Keratinocyte (primary cell): Measurements from ENCODE around the gene OXNAD1. TPM values are rescaled to one million over a fixed set of nuclear protein-coding genes. Genes with fewer than 3 reads are reported as not detected.

Source experiments
- DNase-seq: peaks from one replicate; pipeline ENCODE4 v3.0.0-alpha.2; 2011; ENCODE audit warnings: low read depth, missing footprints, low spot score
- FAIRE-seq: peaks from 2 replicates; lab custom pipeline; 2011; peaks lifted over from hg19 to GRCh38; lab: Jason Lieb, UNC
- H2AFZ ChIP-seq: 2 replicates; pipeline ENCODE4 v1.6.0; 2012; ENCODE audit warnings: low read length, control low read depth, inconsistent platforms; ENCODE audit not compliant: control insufficient read depth
- H3K27ac ChIP-seq: 2 replicates; pipeline ENCODE4 v1.5.1; 2011; ENCODE audit warnings: low read length; ENCODE audit not compliant: control insufficient read depth, insufficient read depth
- H3K27me3 ChIP-seq: 3 replicates; pipeline ENCODE4 v1.6.0; 2011; ENCODE audit warnings: low read length; ENCODE audit not compliant: control insufficient read depth, insufficient read depth; ENCODE audit errors: extremely low read depth
- H3K36me3 ChIP-seq, 2 experiments: 2 replicates in 1 of 2; 3 replicates in 1 of 2; pipeline ENCODE4 v1.5.1; 2011; ENCODE audit warnings: low read length in 2 of 2, mild to moderate bottlenecking in 1 of 2; ENCODE audit not compliant: control insufficient read depth in 2 of 2, insufficient read depth in 2 of 2; ENCODE audit errors: extremely low read depth in 1 of 2
- H3K4me1 ChIP-seq: 3 replicates; pipeline ENCODE4 v1.5.1; 2011; ENCODE audit warnings: low read length; ENCODE audit not compliant: control insufficient read depth, insufficient read depth; ENCODE audit errors: extremely low read depth
- H3K4me2 ChIP-seq: 3 replicates; pipeline ENCODE4 v1.6.0; 2011; ENCODE audit warnings: low read depth, low read length; ENCODE audit not compliant: control insufficient read depth, insufficient read depth; ENCODE audit errors: extremely low read depth
- H3K4me3 ChIP-seq, 3 experiments: fragments of 200-600 bp in 1 of 3; sonication (generic) in 1 of 3; 2 replicates in 2 of 3; 3 replicates in 1 of 3; pipeline ENCODE4 v1.5.1; 2011 to 2016; ENCODE audit warnings: low read length in 3 of 3, mild to moderate bottlenecking in 3 of 3, control low read depth in 2 of 3, inconsistent platforms in 1 of 3, low read depth in 1 of 3, mixed read lengths in 1 of 3, mixed run types in 1 of 3, moderate library complexity in 1 of 3; ENCODE audit not compliant: control insufficient read depth in 2 of 3, insufficient read depth in 2 of 3; ENCODE audit errors: extremely low read depth in 1 of 3
- H3K79me2 ChIP-seq: 2 replicates; pipeline ENCODE4 v1.6.0; 2012; ENCODE audit warnings: low read length; ENCODE audit not compliant: control insufficient read depth, insufficient read depth
- H3K9ac ChIP-seq: 3 replicates; pipeline ENCODE4 v1.6.0; 2011; ENCODE audit warnings: low read length; ENCODE audit not compliant: control insufficient read depth, insufficient read depth; ENCODE audit errors: extremely low read depth
- H3K9me1 ChIP-seq: 3 replicates; pipeline ENCODE4 v1.6.0; 2011; ENCODE audit warnings: low read length; ENCODE audit not compliant: control insufficient read depth, insufficient read depth; ENCODE audit errors: extremely low read depth
- H3K9me3 ChIP-seq: 2 replicates; pipeline ENCODE4 v1.5.1; 2012; ENCODE audit warnings: low read depth, low read length; ENCODE audit not compliant: control insufficient read depth
- H4K20me1 ChIP-seq: 3 replicates; pipeline ENCODE4 v1.6.0; 2011; ENCODE audit warnings: low read length; ENCODE audit not compliant: control insufficient read depth, insufficient read depth; ENCODE audit errors: extremely low read depth
- CTCF ChIP-seq, 3 experiments: IDR thresholded peaks in 1 of 3; conservative IDR thresholded peaks in 1 of 3; optimal IDR thresholded peaks in 1 of 3; 2 replicates in 2 of 3; 3 replicates in 1 of 3; pipeline versions ENCODE3 to v1.5.1; 2011; ENCODE audit warnings: low read length in 3 of 3, mild to moderate bottlenecking in 3 of 3, moderate library complexity in 2 of 3, control low read depth in 1 of 3, inconsistent platforms in 1 of 3; ENCODE audit not compliant: insufficient read depth in 2 of 3; ENCODE audit errors: extremely low read depth in 1 of 3
- EZH2 ChIP-seq: IDR thresholded peaks from one replicate; pipeline ENCODE4 v1.6.1; 2012; ENCODE audit warnings: inconsistent platforms, mild to moderate bottlenecking, low read length, moderate library complexity
- dilution Hi-C: fragments of 300-500 bp; cut with MboI; formaldehyde crosslinking; loops from one replicate; pipeline ENCODE4 v1.7.0; 2020; ENCODE audit warnings: low sequenced_read_pairs; ENCODE audit not compliant: extremely low pct_ligation_motif_present
- polyA plus RNA-seq, 5 experiments: library from polyadenylated mRNA; depleted of rRNA in 3 of 5; stranded (reverse) in 3 of 5; stranded (forward) in 1 of 5; unstranded in 1 of 5; fragments of >200 nt; gene quantifications; 1 replicate in 1 of 5; 2 replicates in 3 of 5; 3 replicates in 1 of 5; pipeline versions ENCODE4 v1.2.1 to v1.2.3, GENCODE V29; 2011 to 2012; ENCODE audit warnings: missing spikeins in 2 of 5, low read depth in 1 of 5, low replicate concordance in 1 of 5

OXNAD1 gene
- polyA plus RNA-seq, 1 donor (not counting 4 experiments of a cell fraction or from before 2014, with no cell fraction given), result 15.2 TPM

DNA sequence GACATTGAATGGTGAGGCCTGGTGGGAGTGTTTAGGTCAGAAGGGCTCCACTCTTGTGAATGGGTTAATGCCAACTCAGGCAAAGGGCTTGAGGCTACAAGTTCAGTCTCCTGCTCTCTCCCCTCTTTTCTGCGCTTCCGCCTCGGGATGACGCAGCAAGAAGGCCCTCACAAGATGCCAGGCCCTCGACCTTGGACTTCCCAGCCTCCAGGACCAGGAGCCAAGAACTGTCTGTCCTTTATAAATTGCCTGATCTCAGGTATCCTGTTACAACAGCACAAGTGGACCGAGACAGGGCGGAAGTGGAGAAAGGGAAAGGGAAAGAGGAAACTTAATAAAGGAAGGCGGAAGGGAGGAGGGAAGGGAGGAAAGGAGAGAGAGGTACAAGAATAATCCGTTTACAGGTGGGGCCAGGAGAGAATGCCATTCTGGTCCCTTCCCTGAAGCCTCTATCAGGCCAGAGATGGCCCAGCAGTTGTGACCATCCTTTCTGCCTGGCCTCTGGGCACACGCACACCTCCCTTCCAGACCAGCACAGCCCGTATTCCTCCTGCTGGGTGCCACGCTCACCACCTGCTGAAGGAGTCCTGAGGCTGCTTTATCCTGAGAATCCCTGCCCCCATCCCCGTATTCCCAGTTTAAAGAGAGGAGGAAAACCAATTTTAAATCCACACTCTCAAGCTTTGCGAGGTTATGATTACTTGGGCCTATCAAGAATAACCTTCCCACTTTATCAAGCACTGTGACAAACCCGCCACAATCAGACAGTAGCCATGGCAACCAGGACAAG lies 64.2 kb downstream of the OXNAD1 start:
- FAIRE-seq (no peak), DNase-seq (no peak)
- dilution Hi-C loops, result no loop called here
- TF ChIP-seq EZH2 (no peak), CTCF (optimal IDR thresholded peaks at IDR 0.05 in 1 of 3, IDR thresholded peaks at IDR 0.05 in 1 of 3, conservative IDR thresholded peaks at IDR 0.05 in 1 of 3; ENCODE audit: extremely low read depth in 1 of 3, insufficient read depth in 2 of 3, low read length in 3 of 3) (no peak)
- Histone ChIP-seq H3K27me3 (no peaks in the 10 kb centered on the region), H3K9me1 (no peaks in the 10 kb centered on the region), H3K36me3 (peaks cover 5 to 10% of the 10 kb centered on the region in 2 experiments), H3K9ac (no peak overlapping the region), H3K27ac (no peak overlapping the region), H3K4me3 (no peak overlapping the region), H3K4me1 (no peaks in the 10 kb centered on the region), H3K79me2 (no peaks in the 10 kb centered on the region), H3K9me3 (peaks cover 6% of the 10 kb centered on the region), H3K4me2 (no peak overlapping the region), H2AFZ (no peak overlapping the region), H4K20me1 (no peaks in the 10 kb centered on the region)

- Histone ChIP-seq H3K79me2 (no peaks in the 10 kb centered on the region), H4K20me1 (no peaks in the 10 kb centered on the region), H3K9me3 (peaks cover 6% of the 10 kb centered on the region), H3K9ac (no peak overlapping the region), H3K4me2 (no peak overlapping the region), H3K27me3 (no peaks in the 10 kb centered on the region), H2AFZ (no peak overlapping the region), H3K4me3 (no peak overlapping the region), H3K27ac (no peak overlapping the region), H3K36me3 (peaks cover 5 to 10% of the 10 kb centered on the region in 2 experiments), H3K9me1 (no peaks in the 10 kb centered on the region), H3K4me1 (no peaks in the 10 kb centered on the region)
- DNase-seq, result no peak
- dilution Hi-C loops, result no loop called here
- TF ChIP-seq CTCF (optimal IDR thresholded peaks at IDR 0.05 in 1 of 3, IDR thresholded peaks at IDR 0.05 in 1 of 3, conservative IDR thresholded peaks at IDR 0.05 in 1 of 3; ENCODE audit: extremely low read depth in 1 of 3, insufficient read depth in 2 of 3, low read length in 3 of 3) (no peak), EZH2 (no peak)
- FAIRE-seq, result no peak
These were observed 64.8 kb downstream of the OXNAD1 start for GRCh38 chr3:16329826-16330129.
